Thyroid gland (tissue), 4 donors: ENCODE measurements around the gene RNF145. TPM values are rescaled to one million over a fixed set of nuclear protein-coding genes. Genes with fewer than 3 reads are reported as not detected.

Experiments
- DNase-seq, 2 donors: peaks; one replicate each; pipeline ENCODE4 v3.0.0-alpha.2; 2019
- H3K27ac ChIP-seq, 3 donors: fragments of 200-600 bp; sonication (generic); 1 replicate in 2 of 3; 2 replicates in 1 of 3; pipeline ENCODE4 v1.5.1; 2016 to 2019; ENCODE audit warnings: mild to moderate bottlenecking in 1 of 3, moderate library complexity in 1 of 3
- H3K27me3 ChIP-seq: fragments of 200-600 bp; sonication (generic); one replicate; pipeline ENCODE4 v1.5.1; 2019
- H3K36me3 ChIP-seq, 2 donors: fragments of 200-600 bp; sonication (generic); one replicate each; pipeline ENCODE4 v1.5.1; 2016 to 2019
- H3K4me1 ChIP-seq, 2 donors: fragments of 200-600 bp; sonication (generic); one replicate each; pipeline ENCODE4 v1.5.1; 2017 to 2019
- H3K4me3 ChIP-seq, 3 donors: fragments of 200-600 bp; sonication (generic); replicated peaks in 1 of 3; 1 replicate in 2 of 3; 2 replicates in 1 of 3; pipeline ENCODE4 v1.5.1; 2016; ENCODE audit warnings: mild to moderate bottlenecking in 1 of 3
- H3K9me3 ChIP-seq: fragments of 200-600 bp; sonication (generic); one replicate; pipeline ENCODE4 v1.5.1; 2017
- POLR2A ChIP-seq, 2 donors: fragments of 450-650 bp; IDR thresholded peaks; one replicate each; pipeline ENCODE4 v1.6.1; 2017; ENCODE audit warnings: antibody characterized with exemption in 2 of 2, mild to moderate bottlenecking in 2 of 2, moderate library complexity in 1 of 2
- WGBS, 2 donors: methylation state at CpG; one replicate each; pipeline ENCODE4 v1.1.5; 2017; 5-methylcytosine and 5-hydroxymethylcytosine counted together
- intact Hi-C: fragments of 100-400 bp; cut with DNase I; formaldehyde crosslinking; loops from one replicate; pipeline ENCODE4 v1.15.1; 2023
- total RNA-seq, 4 donors: library from RNA; depleted of rRNA; stranded (reverse); fragments of >200 nt; gene quantifications; one replicate each; pipeline ENCODE4 v1.2.3, GENCODE V29; 2016
- TF ChIP-seq, protein P1 (sequence below), 6 experiments: fragments of 200-600 bp in 3 of 6; fragments of 450-650 bp in 3 of 6; sonication (generic) in 3 of 6; IDR thresholded peaks; one replicate each; pipeline ENCODE4 v1.5.1; 2016 to 2019; ENCODE audit warnings: antibody characterized with exemption in 6 of 6, mild to moderate bottlenecking in 2 of 6, inconsistent platforms in 1 of 6, moderate library complexity in 1 of 6

Gene RNF145
- total RNA-seq, 4 donors from 2014 or later: 59.5 to 88.6 (median 75.6) TPM

DNA sequence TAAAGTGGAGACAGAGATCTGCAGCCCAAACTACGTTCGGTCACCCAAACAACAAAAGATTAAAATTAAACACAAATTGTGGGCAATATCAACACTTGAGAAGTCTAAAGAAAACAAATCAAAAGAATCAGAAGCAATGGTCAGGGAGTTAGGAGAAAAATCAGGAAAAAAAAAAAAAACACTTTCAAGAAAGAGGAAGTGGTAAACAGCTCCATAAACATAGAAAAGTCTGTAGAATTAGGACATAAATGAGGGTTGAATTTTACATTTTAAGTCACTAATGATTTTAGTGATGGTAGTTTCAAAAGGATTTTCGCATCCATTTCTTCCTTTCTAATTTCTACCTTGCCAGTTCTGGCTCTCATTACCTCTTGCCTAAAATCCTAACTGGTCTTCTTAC lies 10.1 kb downstream of the RNF145 start:
- TF ChIP-seq, protein P1, sequence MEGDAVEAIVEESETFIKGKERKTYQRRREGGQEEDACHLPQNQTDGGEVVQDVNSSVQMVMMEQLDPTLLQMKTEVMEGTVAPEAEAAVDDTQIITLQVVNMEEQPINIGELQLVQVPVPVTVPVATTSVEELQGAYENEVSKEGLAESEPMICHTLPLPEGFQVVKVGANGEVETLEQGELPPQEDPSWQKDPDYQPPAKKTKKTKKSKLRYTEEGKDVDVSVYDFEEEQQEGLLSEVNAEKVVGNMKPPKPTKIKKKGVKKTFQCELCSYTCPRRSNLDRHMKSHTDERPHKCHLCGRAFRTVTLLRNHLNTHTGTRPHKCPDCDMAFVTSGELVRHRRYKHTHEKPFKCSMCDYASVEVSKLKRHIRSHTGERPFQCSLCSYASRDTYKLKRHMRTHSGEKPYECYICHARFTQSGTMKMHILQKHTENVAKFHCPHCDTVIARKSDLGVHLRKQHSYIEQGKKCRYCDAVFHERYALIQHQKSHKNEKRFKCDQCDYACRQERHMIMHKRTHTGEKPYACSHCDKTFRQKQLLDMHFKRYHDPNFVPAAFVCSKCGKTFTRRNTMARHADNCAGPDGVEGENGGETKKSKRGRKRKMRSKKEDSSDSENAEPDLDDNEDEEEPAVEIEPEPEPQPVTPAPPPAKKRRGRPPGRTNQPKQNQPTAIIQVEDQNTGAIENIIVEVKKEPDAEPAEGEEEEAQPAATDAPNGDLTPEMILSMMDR (IDR thresholded peaks at IDR 0.05): no peak
- no peak for TF ChIP-seq POLR2A (IDR thresholded peaks at IDR 0.05)
- no peak for DNase-seq
- Histone ChIP-seq H3K9me3 (no peaks in the 10 kb centered on the region), H3K4me3 (no peak overlapping the region), H3K36me3 (no peaks in the 10 kb centered on the region), H3K4me1 (peaks cover 0 to under 1% of the 10 kb centered on the region in 2 donors), H3K27me3 (no peaks in the 10 kb centered on the region), H3K27ac (no peak overlapping the region)
- WGBS, 2 donors: 91 to 96% methylated on average over 3 of the region's 3 CpGs
- intact Hi-C loops: no loop called here

DNA sequence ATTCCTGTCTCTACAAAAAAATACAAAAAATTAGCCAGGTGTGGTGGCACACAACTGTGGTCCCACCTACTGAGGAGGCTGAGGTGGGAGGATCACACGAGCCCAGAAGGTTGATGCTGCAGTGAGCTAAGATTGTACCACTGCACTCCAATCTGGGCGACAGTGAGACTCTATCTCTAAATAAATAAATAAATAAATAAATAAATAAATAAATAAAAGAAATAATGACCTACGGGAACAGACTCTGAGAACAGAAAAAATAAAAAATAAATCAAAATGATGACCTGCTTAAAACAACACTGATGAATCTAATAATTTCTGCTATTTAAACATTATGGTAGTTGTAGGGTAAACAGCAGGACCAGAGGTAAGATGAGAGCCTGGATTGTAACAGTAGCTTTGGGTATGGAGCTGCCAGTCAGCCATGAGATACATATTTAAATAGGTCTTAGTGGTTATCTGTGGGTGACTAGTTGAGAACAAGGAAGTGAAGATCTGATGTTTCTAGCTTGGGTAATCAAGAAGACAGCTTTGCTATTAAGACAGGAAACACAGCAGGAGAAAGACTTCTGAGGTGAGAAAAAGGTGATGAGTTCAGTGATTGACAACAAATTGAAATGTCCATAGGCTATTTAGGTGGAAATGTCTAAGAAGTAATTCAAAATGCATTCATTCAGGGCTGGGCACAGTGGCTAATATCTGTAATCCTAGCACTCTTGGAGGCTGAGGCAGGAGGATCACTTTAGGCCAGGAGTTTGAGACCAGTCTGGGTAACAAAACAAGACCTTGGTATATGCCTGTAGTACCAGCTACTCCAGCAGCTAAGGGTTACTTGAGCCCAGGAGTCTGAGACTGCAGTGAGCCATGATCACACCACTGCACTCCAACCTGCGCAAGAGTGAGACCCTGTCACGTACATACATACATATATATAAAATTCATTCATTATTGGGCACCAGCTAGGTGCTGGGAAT lies 11.0 kb downstream of the RNF145 start:
- intact Hi-C loops: no loop called here
- Histone ChIP-seq H3K27me3 (no peaks in the 10 kb centered on the region), H3K9me3 (no peaks in the 10 kb centered on the region), H3K36me3 (no peaks in the 10 kb centered on the region), H3K27ac (no peak overlapping the region), H3K4me3 (no peak overlapping the region), H3K4me1 (no peaks in the 10 kb centered on the region)
- 99 to 100% methylated on average over 5 of the region's 5 CpGs for WGBS, 2 donors
- DNase-seq: no peak
- TF ChIP-seq POLR2A (IDR thresholded peaks at IDR 0.05): no peak
- TF ChIP-seq, protein P1 (IDR thresholded peaks at IDR 0.05): no peak

DNA sequence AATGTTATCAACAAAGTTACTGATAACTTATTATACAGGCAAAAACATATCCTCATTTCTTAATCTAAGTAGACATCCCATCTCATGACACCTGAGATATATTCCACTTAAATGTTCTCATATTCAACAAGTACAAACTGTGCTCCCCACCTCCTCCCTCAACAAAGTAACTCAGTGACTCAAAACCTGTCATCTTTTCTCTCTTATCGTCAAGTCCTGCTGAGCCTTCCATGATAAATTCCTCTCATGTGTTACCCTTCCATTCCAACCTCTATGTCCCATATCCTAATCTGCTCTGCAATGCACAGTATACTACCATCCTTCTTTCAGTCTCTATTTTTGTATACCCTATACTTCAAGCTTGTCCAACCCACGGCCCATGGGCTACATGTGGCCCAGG lies 13.6 kb downstream of the RNF145 start:
- Histone ChIP-seq H3K4me1 (no peaks in the 10 kb centered on the region), H3K9me3 (no peaks in the 10 kb centered on the region), H3K27ac (no peak overlapping the region), H3K36me3 (no peaks in the 10 kb centered on the region), H3K27me3 (no peaks in the 10 kb centered on the region), H3K4me3 (no peak overlapping the region)
- intact Hi-C loops: no loop called here
- WGBS, 2 donors: 99% methylated on average over 2 of the region's 2 CpGs
- TF ChIP-seq, protein P1 (IDR thresholded peaks at IDR 0.05): no peak
- TF ChIP-seq POLR2A (IDR thresholded peaks at IDR 0.05): no peak
- no peak for DNase-seq

DNA sequence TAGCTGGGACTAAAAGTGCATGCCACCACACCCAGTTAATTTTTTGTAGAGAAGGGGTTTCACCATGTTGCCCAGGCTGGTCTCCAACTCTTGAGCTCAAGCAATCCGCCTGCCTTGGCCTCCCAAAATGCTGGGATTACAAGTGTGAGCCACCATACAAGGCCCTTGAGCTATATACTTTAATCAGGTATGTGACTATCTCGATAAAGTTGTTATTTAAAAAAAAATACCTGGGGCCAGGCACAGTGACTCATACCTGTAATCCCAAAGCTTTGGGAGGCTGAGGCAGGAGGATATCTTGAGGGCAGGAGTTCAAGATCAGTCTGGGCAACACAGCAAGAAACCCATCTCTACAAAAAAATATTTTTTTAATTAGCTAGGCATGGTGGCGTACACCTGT lies 19.2 kb downstream of the RNF145 start:
- no peak overlapping the region for H3K4me3 ChIP-seq
- intact Hi-C loops: no loop called here
- peaks cover 0 to 4% of the 10 kb centered on the region in 2 donors for H3K36me3 ChIP-seq
- no peak for DNase-seq
- H3K27ac ChIP-seq: no peak overlapping the region
- no peaks in the 10 kb centered on the region for H3K9me3 ChIP-seq
- H3K4me1 ChIP-seq: peaks cover 18 to 21% of the 10 kb centered on the region in 2 donors
- WGBS, 2 donors: 96 to 98% methylated on average over 3 of the region's 3 CpGs
- no peaks in the 10 kb centered on the region for H3K27me3 ChIP-seq
- no peak for TF ChIP-seq POLR2A (IDR thresholded peaks at IDR 0.05)
- TF ChIP-seq, protein P1 (IDR thresholded peaks at IDR 0.05): no peak

DNA sequence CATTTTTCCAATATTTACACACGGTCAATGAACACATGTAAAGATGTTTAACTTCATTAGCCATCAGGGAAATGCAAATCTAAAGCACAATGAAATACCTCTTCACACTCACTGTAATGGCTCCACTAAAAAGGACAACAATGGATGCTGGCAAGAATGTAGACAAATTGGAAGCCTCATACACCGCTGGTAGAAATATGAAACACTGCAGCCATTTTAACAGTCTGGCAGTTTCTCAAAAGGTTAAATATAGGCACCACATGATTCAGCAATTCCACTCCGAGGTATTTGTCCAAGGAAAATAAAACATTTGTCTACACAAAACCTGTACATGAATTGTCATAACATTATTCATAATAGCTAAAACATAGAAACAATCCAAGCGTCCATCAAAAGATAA lies 20.0 kb downstream of the RNF145 start:
- no peak overlapping the region for H3K4me3 ChIP-seq
- H3K36me3 ChIP-seq: peaks cover 0 to 4% of the 10 kb centered on the region in 2 donors
- no peaks in the 10 kb centered on the region for H3K9me3 ChIP-seq
- H3K27me3 ChIP-seq: no peaks in the 10 kb centered on the region
- no peak for TF ChIP-seq POLR2A (IDR thresholded peaks at IDR 0.05)
- TF ChIP-seq, protein P1 (IDR thresholded peaks at IDR 0.05): no peak
- no peak overlapping the region for H3K27ac ChIP-seq
- intact Hi-C loops: no loop called here
- WGBS, 2 donors: 88 to 91% methylated on average over 4 of the region's 4 CpGs
- peaks cover 25 to 28% of the 10 kb centered on the region in 2 donors for H3K4me1 ChIP-seq
- no peak for DNase-seq
